ENCODE data around the gene PTBP2. TPM values are rescaled to one million over a fixed set of nuclear protein-coding genes. Genes with fewer than 3 reads are reported as not detected.

The PTBP2 gene
- total and polyA plus RNA-seq, 2 of the 8 experiments (the other 6 are each of a cell fraction or from before 2014, with no cell fraction given), result 24.2 to 61.7 TPM

- Histone ChIP-seq H3K79me1 (ENCODE audit: low read depth, low read length) (no peaks in the 10 kb centered on the region; the same call in none of the 2 replicates), H3K23ac (ENCODE audit: insufficient read length) (no peak overlapping the region), H3K4me3 (ENCODE audit: extremely low read depth in 1 of 4, insufficient read depth in 2 of 4, low read depth in 3 of 4, low read length in 4 of 4) (no peak overlapping the region), H3K18ac (ENCODE audit: extremely low read depth, low read length) (no peak overlapping the region), H2BK12ac (ENCODE audit: low read depth, low read length) (no peak overlapping the region), H4K5ac (ENCODE audit: insufficient read length, low read depth, low read length) (no peak overlapping the region), H3K36me3 (ENCODE audit: control insufficient read depth in 2 of 4, insufficient read depth in 4 of 4, low read length in 3 of 4) (peaks cover 0 to 37% (median 17%) of the 10 kb centered on the region in 4 experiments; a peak in 3 of 8 replicates), H4K91ac (replicated peaks; ENCODE audit: insufficient read length, low read length) (no peak overlapping the region), H4K8ac (ENCODE audit: extremely low read depth, insufficient read depth, low read length) (no peak overlapping the region), H3K4ac (replicated peaks; ENCODE audit: insufficient read length, low read depth, low read length) (no peak overlapping the region), H2BK20ac (ENCODE audit: low read length) (no peak overlapping the region), H4K20me1 (replicated peaks in 1 of 2; ENCODE audit: control insufficient read depth in 1 of 2, insufficient read depth in 2 of 2, low read length in 2 of 2) (peaks cover 0 to 3% of the 10 kb centered on the region in 2 experiments), H3K27ac (ENCODE audit: low read depth, low read length) (no peak overlapping the region), H3K14ac (ENCODE audit: insufficient read length) (no peak overlapping the region), H3K23me2 (ENCODE audit: low read depth, low read length) (no peaks in the 10 kb centered on the region), H3K56ac (replicated peaks; ENCODE audit: insufficient read length, low read depth, low read length) (no peak overlapping the region), H3K79me2 (ENCODE audit: control insufficient read depth in 1 of 2, insufficient read depth in 2 of 2, low read length in 2 of 2) (peaks cover 0 to 79% of the 10 kb centered on the region in 2 experiments; a peak in 3 of 4 replicates), H3K4me2 (ENCODE audit: insufficient read depth in 1 of 2, low read depth in 2 of 2, low read length in 2 of 2) (no peak overlapping the region), H3K27me3 (replicated peaks in 1 of 4; ENCODE audit: control insufficient read depth in 3 of 4, extremely low read depth in 1 of 4, insufficient read depth in 3 of 4, low read length in 3 of 4) (no peaks in the 10 kb centered on the region), H3K9ac (replicated peaks in 1 of 4; ENCODE audit: extremely low read depth in 1 of 4, low read depth in 3 of 4, low read length in 3 of 4) (no peak overlapping the region), H2BK15ac (ENCODE audit: low read length) (no peak overlapping the region), H2BK5ac (ENCODE audit: low read depth, low read length) (no peak overlapping the region), H3K9me3 (ENCODE audit: insufficient read depth in 2 of 2, low read depth in 1 of 2, low read length in 1 of 2) (peaks cover 10 to 28% of the 10 kb centered on the region in 2 experiments; a peak in 3 of 4 replicates), H2AK5ac (ENCODE audit: low read depth, low read length) (no peak overlapping the region), H2AFZ (ENCODE audit: low read length) (no peak overlapping the region), H3K4me1 (replicated peaks in 1 of 4; ENCODE audit: control insufficient read depth in 3 of 4, insufficient read depth in 4 of 4, low read length in 3 of 4) (no peaks in the 10 kb centered on the region), H2BK120ac (replicated peaks; ENCODE audit: low read depth, low read length) (no peak overlapping the region)
- ChIA-PET CTCF (ENCODE audit: partially characterized antibody) (no interaction called here), POLR2A (ENCODE audit: partially characterized antibody) (interaction anchor here (0.7 to 1.0 kb wide), 2 partner anchors 10 to 48 kb away, joined by 3 to 4 read pairs; no protein-coding TSS in a partner anchor)
- DNase-seq (ENCODE audit: low read depth in 1 of 2, low spot score in 2 of 2), result no peak
- FAIRE-seq, result no peak
- TF ChIP-seq HDAC6 (IDR thresholded peaks at IDR 0.05; ENCODE audit: low read depth, low read length), result no peak
- TF ChIP-seq ATF3 (IDR thresholded peaks at IDR 0.05; ENCODE audit: insufficient read depth, low read depth, low read length), result no peak
- no peak for TF ChIP-seq TAF1 (IDR thresholded peaks at IDR 0.05; ENCODE audit: low read depth, low read length)
- TF ChIP-seq BRCA1 (IDR thresholded peaks at IDR 0.05; ENCODE audit: low read depth, low read length), result no peak
- TF ChIP-seq POLR2AphosphoS5 (IDR thresholded peaks at IDR 0.05; ENCODE audit: low read depth, low read length), result no peak
- no peak for TF ChIP-seq CEBPB (IDR thresholded peaks at IDR 0.05; ENCODE audit: low read depth, low read length)
- no peak for TF ChIP-seq TCF12 (IDR thresholded peaks at IDR 0.05; ENCODE audit: low read depth, low read length)
- no peak for TF ChIP-seq SIN3A (conservative IDR thresholded peaks at IDR 0.05 in 1 of 2, IDR thresholded peaks at IDR 0.05 in 1 of 2; ENCODE audit: low read depth in 1 of 2, low read length in 2 of 2)
- TF ChIP-seq ZNF274 (IDR thresholded peaks at IDR 0.05; ENCODE audit: borderline replicate concordance, extremely low read depth, low read length), result no peak
- no peak for TF ChIP-seq RBBP5 (IDR thresholded peaks at IDR 0.05; ENCODE audit: borderline replicate concordance, low read depth, low read length)
- TF ChIP-seq USF2 (IDR thresholded peaks at IDR 0.05; ENCODE audit: low read length), result no peak
- TF ChIP-seq SP2 (IDR thresholded peaks at IDR 0.05; ENCODE audit: low read length), result no peak
- no peak for TF ChIP-seq SUZ12 (IDR thresholded peaks at IDR 0.05; ENCODE audit: low read length)
- TF ChIP-seq TEAD4 (IDR thresholded peaks at IDR 0.05; ENCODE audit: low read depth, low read length), result no peak
- TF ChIP-seq CHD1 (IDR thresholded peaks at IDR 0.05; ENCODE audit: low read depth, low read length), result no peak
Observed at GRCh38 chr1:96764469-96764868, 42.9 kb downstream of the PTBP2 start.

All from H1 (cell line).